ENCODE data around the gene PNPLA7. TPM values are rescaled to one million over a fixed set of nuclear protein-coding genes. Genes with fewer than 3 reads are reported as not detected.
"Not testable (repeated sequence)": the region's sequence is repeated elsewhere in the genome, so short reads cannot be mapped to it uniquely, and the experiment has no call there.

Gene PNPLA7
- polyA plus RNA-seq, 2 donors = 2.3 to 3.9 TPM

GRCh38 chr9:137454597-137455358 lies 95.4 kb downstream of the PNPLA7 start:
- WGBS, 2 donors = 53 to 57% methylated on average over 30 of the region's 30 CpGs
- H3K36me3 ChIP-seq (ENCODE audit: control insufficient read depth in 2 of 2, insufficient read depth in 2 of 2, low read length in 1 of 2) = peaks cover 0 to 8% of the 10 kb centered on the region in 2 donors
- H3K4me3 ChIP-seq (ENCODE audit: low read depth in 1 of 2, low read length in 2 of 2) = peak overlapping the region; percentile 47 to 50
- H3K4me1 ChIP-seq (ENCODE audit: control insufficient read depth in 2 of 2, insufficient read depth in 2 of 2, low read length in 1 of 2) = peaks cover 5 to 20% of the 10 kb centered on the region in 2 donors
- no peaks in the 10 kb centered on the region for H3K9me3 ChIP-seq (ENCODE audit: control insufficient read depth in 2 of 2, insufficient read depth in 1 of 2, low read depth in 1 of 2, low read length in 1 of 2)
- no peaks in the 10 kb centered on the region for H3K27me3 ChIP-seq (ENCODE audit: control insufficient read depth in 1 of 2, insufficient read depth in 2 of 2, low read length in 2 of 2)
- peak overlapping the region; percentile 79 to 82 for H3K27ac ChIP-seq (ENCODE audit: low read depth in 2 of 2, low read length in 1 of 2)

- Histone ChIP-seq H3K27ac (ENCODE audit: low read depth in 2 of 2, low read length in 1 of 2) (peak overlapping the region; percentile 79 to 82), H3K9me3 (ENCODE audit: control insufficient read depth in 2 of 2, insufficient read depth in 1 of 2, low read depth in 1 of 2, low read length in 1 of 2) (no peaks in the 10 kb centered on the region), H3K27me3 (ENCODE audit: control insufficient read depth in 1 of 2, insufficient read depth in 2 of 2, low read length in 2 of 2) (no peaks in the 10 kb centered on the region), H3K4me1 (ENCODE audit: control insufficient read depth in 2 of 2, insufficient read depth in 2 of 2, low read length in 1 of 2) (peaks cover 5 to 18% of the 10 kb centered on the region in 2 donors), H3K36me3 (ENCODE audit: control insufficient read depth in 2 of 2, insufficient read depth in 2 of 2, low read length in 1 of 2) (peaks cover 3 to 10% of the 10 kb centered on the region in 2 donors), H3K4me3 (ENCODE audit: low read depth in 1 of 2, low read length in 2 of 2) (peak overlapping the region; percentile 47 to 50)
- 16 to 19% methylated on average over 18 to 22 of the region's 24 CpGs for WGBS, 2 donors
Observed at GRCh38 chr9:137454145-137454596, 96.0 kb downstream of the PNPLA7 start.

GRCh38 chr9:137453643-137454081 lies 96.5 kb downstream of the PNPLA7 start:
- H3K36me3 ChIP-seq (ENCODE audit: control insufficient read depth in 2 of 2, insufficient read depth in 2 of 2, low read length in 1 of 2) = peaks cover 4 to 13% of the 10 kb centered on the region in 2 donors
- 14 to 32% methylated on average over 24 to 25 of the region's 25 CpGs for WGBS, 2 donors
- no peak overlapping the region for H3K27ac ChIP-seq (ENCODE audit: low read depth in 2 of 2, low read length in 1 of 2)
- H3K9me3 ChIP-seq (ENCODE audit: control insufficient read depth in 2 of 2, insufficient read depth in 1 of 2, low read depth in 1 of 2, low read length in 1 of 2) = no peaks in the 10 kb centered on the region
- H3K27me3 ChIP-seq (ENCODE audit: control insufficient read depth in 1 of 2, insufficient read depth in 2 of 2, low read length in 2 of 2) = no peaks in the 10 kb centered on the region
- peak overlapping the region; percentile 32 to 48 for H3K4me3 ChIP-seq (ENCODE audit: low read depth in 1 of 2, low read length in 2 of 2)
- peaks cover 5 to 17% of the 10 kb centered on the region in 2 donors for H3K4me1 ChIP-seq (ENCODE audit: control insufficient read depth in 2 of 2, insufficient read depth in 2 of 2, low read length in 1 of 2)

GRCh38 chr9:137452761-137453642 lies 97.2 kb downstream of the PNPLA7 start:
- H3K9me3 ChIP-seq (ENCODE audit: control insufficient read depth in 2 of 2, insufficient read depth in 1 of 2, low read depth in 1 of 2, low read length in 1 of 2) = no peaks in the 10 kb centered on the region
- H3K36me3 ChIP-seq (ENCODE audit: control insufficient read depth in 2 of 2, insufficient read depth in 2 of 2, low read length in 1 of 2) = peaks cover 4 to 13% of the 10 kb centered on the region in 2 donors
- no peak overlapping the region for H3K27ac ChIP-seq (ENCODE audit: low read depth in 2 of 2, low read length in 1 of 2)

GRCh38 chr9:137452006-137452760 lies 98.0 kb downstream of the PNPLA7 start:
- Histone ChIP-seq H3K9me3 (ENCODE audit: control insufficient read depth in 2 of 2, insufficient read depth in 1 of 2, low read depth in 1 of 2, low read length in 1 of 2) (no peaks in the 10 kb centered on the region), H3K27me3 (ENCODE audit: control insufficient read depth in 1 of 2, insufficient read depth in 2 of 2, low read length in 2 of 2) (no peaks in the 10 kb centered on the region), H3K4me1 (ENCODE audit: control insufficient read depth in 2 of 2, insufficient read depth in 2 of 2, low read length in 1 of 2) (peaks cover 5 to 9% of the 10 kb centered on the region in 2 donors), H3K4me3 (ENCODE audit: low read depth in 1 of 2, low read length in 2 of 2) (no peak overlapping the region), H3K27ac (ENCODE audit: low read depth in 2 of 2, low read length in 1 of 2) (no peak overlapping the region), H3K36me3 (ENCODE audit: control insufficient read depth in 2 of 2, insufficient read depth in 2 of 2, low read length in 1 of 2) (peaks cover 4 to 11% of the 10 kb centered on the region in 2 donors)
- 89 to 93% methylated on average over 17 of the region's 17 CpGs for whole genome bisulfite sequencing, 2 donors

More at GRCh38 chr9:137452761-137453642, 97.2 kb downstream of the PNPLA7 start:
- 76 to 83% methylated on average over 43 of the region's 43 CpGs for WGBS, 2 donors
- Histone ChIP-seq H3K4me3 (ENCODE audit: low read depth in 1 of 2, low read length in 2 of 2) (peak overlapping the region; percentile 32 to 48), H3K4me1 (ENCODE audit: control insufficient read depth in 2 of 2, insufficient read depth in 2 of 2, low read length in 1 of 2) (peaks cover 5 to 11% of the 10 kb centered on the region in 2 donors), H3K27me3 (ENCODE audit: control insufficient read depth in 1 of 2, insufficient read depth in 2 of 2, low read length in 2 of 2) (no peaks in the 10 kb centered on the region)

GRCh38 chr9:137451264-137452005 lies 98.8 kb downstream of the PNPLA7 start:
- H3K36me3 ChIP-seq (ENCODE audit: control insufficient read depth in 2 of 2, insufficient read depth in 2 of 2, low read length in 1 of 2) = peaks cover 4 to 11% of the 10 kb centered on the region in 2 donors
- H3K27me3 ChIP-seq (ENCODE audit: control insufficient read depth in 1 of 2, insufficient read depth in 2 of 2, low read length in 2 of 2); H3K27ac ChIP-seq (ENCODE audit: low read depth in 2 of 2, low read length in 1 of 2); H3K4me1 ChIP-seq (ENCODE audit: control insufficient read depth in 2 of 2, insufficient read depth in 2 of 2, low read length in 1 of 2); H3K4me3 ChIP-seq (ENCODE audit: low read depth in 1 of 2, low read length in 2 of 2); H3K9me3 ChIP-seq (ENCODE audit: control insufficient read depth in 2 of 2, insufficient read depth in 1 of 2, low read depth in 1 of 2, low read length in 1 of 2): not testable (repeated sequence)
- WGBS, 2 donors = 82 to 83% methylated on average over 13 of the region's 31 CpGs

- peaks cover 4 to 11% of the 10 kb centered on the region in 2 donors for H3K36me3 ChIP-seq (ENCODE audit: control insufficient read depth in 2 of 2, insufficient read depth in 2 of 2, low read length in 1 of 2)
- 80 to 81% methylated on average over 20 to 21 of the region's 24 CpGs for WGBS, 2 donors
- not testable (repeated sequence) for H3K27me3 ChIP-seq (ENCODE audit: control insufficient read depth in 1 of 2, insufficient read depth in 2 of 2, low read length in 2 of 2); H3K4me3 ChIP-seq (ENCODE audit: low read depth in 1 of 2, low read length in 2 of 2); H3K4me1 ChIP-seq (ENCODE audit: control insufficient read depth in 2 of 2, insufficient read depth in 2 of 2, low read length in 1 of 2); H3K9me3 ChIP-seq (ENCODE audit: control insufficient read depth in 2 of 2, insufficient read depth in 1 of 2, low read depth in 1 of 2, low read length in 1 of 2); H3K27ac ChIP-seq (ENCODE audit: low read depth in 2 of 2, low read length in 1 of 2)
Observed at GRCh38 chr9:137450539-137451222, 99.5 kb downstream of the PNPLA7 start.

GRCh38 chr9:137449931-137450538 lies 100.2 kb downstream of the PNPLA7 start:
- Histone ChIP-seq H3K4me3 (ENCODE audit: low read depth in 1 of 2, low read length in 2 of 2) (no peak overlapping the region), H3K27me3 (ENCODE audit: control insufficient read depth in 1 of 2, insufficient read depth in 2 of 2, low read length in 2 of 2) (no peaks in the 10 kb centered on the region), H3K27ac (ENCODE audit: low read depth in 2 of 2, low read length in 1 of 2) (no peak overlapping the region), H3K36me3 (ENCODE audit: control insufficient read depth in 2 of 2, insufficient read depth in 2 of 2, low read length in 1 of 2) (peaks cover 4 to 9% of the 10 kb centered on the region in 2 donors), H3K4me1 (ENCODE audit: control insufficient read depth in 2 of 2, insufficient read depth in 2 of 2, low read length in 1 of 2) (peaks cover 5 to 8% of the 10 kb centered on the region in 2 donors), H3K9me3 (ENCODE audit: control insufficient read depth in 2 of 2, insufficient read depth in 1 of 2, low read depth in 1 of 2, low read length in 1 of 2) (no peaks in the 10 kb centered on the region)
- 80 to 85% methylated on average over 18 of the region's 18 CpGs for WGBS, 2 donors
